WERI-Rb-1 (cell line): ENCODE data around the gene PITPNM2.

Experiments
- DNase-seq: peaks from one replicate; pipeline ENCODE4 v3.0.0-alpha.2; 2020
- H3K27ac ChIP-seq: fragments of 250-450 bp; sonication (Bioruptor Pico); 2 replicates; pipeline ENCODE4 v1.5.1; 2020; ENCODE audit warnings: mild to moderate bottlenecking, moderate library complexity
- H3K27me3 ChIP-seq: fragments of 250-450 bp; sonication (Bioruptor Pico); 2 replicates; pipeline ENCODE4 v1.5.1; 2021; ENCODE audit warnings: mild to moderate bottlenecking, low read depth, moderate library complexity; ENCODE audit not compliant: insufficient read depth, severe bottlenecking
- H3K36me3 ChIP-seq: fragments of 250-450 bp; sonication (Bioruptor Pico); 2 replicates; pipeline ENCODE4 v1.5.1; 2020; ENCODE audit warnings: mild to moderate bottlenecking, moderate library complexity
- H3K4me3 ChIP-seq: 2 replicates; pipeline ENCODE4 v1.5.1; 2011; ENCODE audit warnings: low read depth, mild to moderate bottlenecking, control low read depth, low read length
- H3K9me3 ChIP-seq: fragments of 250-450 bp; sonication (Bioruptor Pico); 2 replicates; pipeline ENCODE4 v1.5.1; 2021; ENCODE audit warnings: mild to moderate bottlenecking, moderate library complexity; ENCODE audit not compliant: severe bottlenecking
- CTCF ChIP-seq: IDR thresholded peaks from 2 replicates; pipeline ENCODE4 v1.5.1; 2011; ENCODE audit warnings: low read depth, mild to moderate bottlenecking, control low read depth, inconsistent platforms, low read length

Gene PITPNM2

GRCh38 chr12:123167329-123167728 lies 16.4 kb upstream of the PITPNM2 start:
- TF ChIP-seq CTCF: no peak
- Histone ChIP-seq H3K9me3 (no peaks in the 10 kb centered on the region), H3K4me3 (no peak overlapping the region), H3K27me3 (no peaks in the 10 kb centered on the region), H3K36me3 (peaks cover 67% of the 10 kb centered on the region), H3K27ac (no peak overlapping the region)
- DNase-seq: no peak

- Histone ChIP-seq H3K27me3 (no peaks in the 10 kb centered on the region), H3K4me3 (no peak overlapping the region), H3K27ac (no peak overlapping the region), H3K36me3 (peaks cover 59% of the 10 kb centered on the region), H3K9me3 (no peaks in the 10 kb centered on the region)
- no peak for TF ChIP-seq CTCF
- DNase-seq: no peak
These were observed 14.6 kb upstream of the PITPNM2 start for GRCh38 chr12:123165537-123165936.

- TF ChIP-seq CTCF: no peak
- Histone ChIP-seq H3K36me3 (peaks cover 60% of the 10 kb centered on the region), H3K27me3 (no peaks in the 10 kb centered on the region), H3K9me3 (no peaks in the 10 kb centered on the region), H3K27ac (no peak overlapping the region), H3K4me3 (no peak overlapping the region)
- no peak for DNase-seq
These were observed 13.9 kb upstream of the PITPNM2 start for GRCh38 chr12:123164710-123165261.

GRCh38 chr12:123164222-123164621 lies 13.3 kb upstream of the PITPNM2 start:
- H3K9me3 ChIP-seq: no peaks in the 10 kb centered on the region
- no peak overlapping the region for H3K27ac ChIP-seq
- no peaks in the 10 kb centered on the region for H3K27me3 ChIP-seq
- peaks cover 65% of the 10 kb centered on the region for H3K36me3 ChIP-seq
- H3K4me3 ChIP-seq: no peak overlapping the region
- no peak for DNase-seq
- TF ChIP-seq CTCF: no peak

GRCh38 chr12:123163227-123163626 lies 12.3 kb upstream of the PITPNM2 start:
- Histone ChIP-seq H3K27ac (no peak overlapping the region), H3K27me3 (no peaks in the 10 kb centered on the region), H3K4me3 (no peak overlapping the region), H3K9me3 (no peaks in the 10 kb centered on the region), H3K36me3 (peaks cover 72% of the 10 kb centered on the region)
- DNase-seq: no peak
- no peak for TF ChIP-seq CTCF

GRCh38 chr12:123160801-123161487 lies 10.1 kb upstream of the PITPNM2 start:
- peak overlapping the region; percentile 27 for H3K27ac ChIP-seq
- H3K4me3 ChIP-seq: no peak overlapping the region
- no peaks in the 10 kb centered on the region for H3K27me3 ChIP-seq
- TF ChIP-seq CTCF: no peak
- DNase-seq: no peak
- H3K36me3 ChIP-seq: peaks cover 63% of the 10 kb centered on the region
- no peaks in the 10 kb centered on the region for H3K9me3 ChIP-seq
